K562 (cell line): ENCODE measurements around the gene VLDLR. TPM values are rescaled to one million over a fixed set of nuclear protein-coding genes. Genes with fewer than 3 reads are reported as not detected.

Source experiments
- ATAC-seq: fragments of 200-7000 bp; cut with Tn5 transposase; 3 replicates; pipeline ENCODE4 v1.9.1; 2020; ENCODE audit warnings: moderate library complexity
- BruUV-seq: library from RNA; stranded (reverse); fragments of 400-500 nt; replicated peaks from 2 replicates; lab custom pipeline; 2021; lab: Mats Ljungman, UMichigan
- CTCF ChIA-PET: fragments of 300-600 bp; formaldehyde crosslinking; extraction: SDS; loops from one replicate; lab custom pipeline; 2021; ENCODE audit warnings: low intra/inter-chr PET ratio; lab: Yijun Ruan, JAX
- POLR2A ChIA-PET: fragments of 300-600, 350-650 bp; sonication (Branson Sonifier 250); formaldehyde crosslinking; extraction: SDS; loops from one replicate; lab custom pipeline; 2021; ENCODE audit warnings: antibody characterized with exemption, inconsistent platforms; lab: Yijun Ruan, JAX
- DNase-seq, 4 experiments: peaks; one replicate each; pipeline versions ENCODE4 v3.0.0 to v3.0.0-alpha.2; 2011 to 2018; ENCODE audit warnings: low spot score in 3 of 4, mixed read lengths in 3 of 4; ENCODE audit errors: extremely low read depth in 1 of 4
- FAIRE-seq: peaks from 2 replicates; lab custom pipeline; 2011; peaks lifted over from hg19 to GRCh38; lab: Jason Lieb, UNC
- H2AFZ ChIP-seq: 2 replicates; pipeline ENCODE4 v1.6.0; 2011; ENCODE audit warnings: low read depth, low read length, control low read depth, inconsistent platforms
- H3K27ac ChIP-seq: fragments of 200-600 bp; 3 replicates; pipeline ENCODE4 v1.8.0; 2011; ENCODE audit warnings: low read depth, mild to moderate bottlenecking, control low read depth, inconsistent platforms, low read length, moderate library complexity, mixed read lengths; ENCODE audit errors: extremely low read depth
- H3K27me3 ChIP-seq, 2 experiments: fragments of 300-600 bp in 1 of 2; 2 replicates in 1 of 2; 3 replicates in 1 of 2; pipeline versions ENCODE4 v1.6.0 to v1.8.0; 2011; ENCODE audit warnings: inconsistent platforms in 2 of 2, low read length in 2 of 2, mild to moderate bottlenecking in 1 of 2, mixed read lengths in 1 of 2, moderate library complexity in 1 of 2; ENCODE audit not compliant: control insufficient read depth in 2 of 2, insufficient read depth in 2 of 2
- H3K36me3 ChIP-seq: fragments of 300-600 bp; 3 replicates; pipeline ENCODE4 v1.8.0; 2011; ENCODE audit warnings: mild to moderate bottlenecking, low read length, inconsistent platforms; ENCODE audit not compliant: control insufficient read depth, insufficient read depth
- H3K4me1 ChIP-seq, 2 experiments: fragments of 200-600 bp in 1 of 2; replicated peaks in 1 of 2; 2 replicates in 1 of 2; 3 replicates in 1 of 2; pipeline versions ENCODE4 v1.5.1 to v1.8.0; 2011; ENCODE audit warnings: inconsistent platforms in 2 of 2, low read length in 2 of 2, mild to moderate bottlenecking in 1 of 2, mixed read lengths in 1 of 2, moderate library complexity in 1 of 2; ENCODE audit not compliant: control insufficient read depth in 2 of 2, insufficient read depth in 2 of 2
- H3K4me2 ChIP-seq: 2 replicates; pipeline ENCODE4 v1.6.1; 2011; ENCODE audit warnings: low read length, control low read depth, inconsistent platforms, mixed read lengths; ENCODE audit not compliant: insufficient read depth
- H3K4me3 ChIP-seq: fragments of 200-600 bp; sonication (generic), shearing (Covaris generic); 2 replicates; pipeline ENCODE4 v1.5.1; 2016; ENCODE audit warnings: control low read depth, inconsistent platforms
- H3K79me2 ChIP-seq: fragments of 200-600 bp; 3 replicates; pipeline ENCODE4 v1.8.0; 2011; ENCODE audit warnings: low read length, inconsistent platforms; ENCODE audit not compliant: control insufficient read depth, insufficient read depth
- H3K9ac ChIP-seq, 2 experiments: 2 replicates each; pipeline versions ENCODE4 v1.6.0 to v1.6.1; 2011; ENCODE audit warnings: low read depth in 2 of 2, low read length in 2 of 2, control low read depth in 1 of 2, inconsistent platforms in 1 of 2, mild to moderate bottlenecking in 1 of 2, mixed read lengths in 1 of 2; ENCODE audit not compliant: insufficient read depth in 1 of 2
- H3K9me1 ChIP-seq: one replicate; pipeline ENCODE4 v1.6.0; 2011; ENCODE audit warnings: inconsistent platforms, mild to moderate bottlenecking, low read length, moderate library complexity; ENCODE audit not compliant: control insufficient read depth, insufficient read depth
- H3K9me3 ChIP-seq: replicated peaks from 2 replicates; pipeline ENCODE4 v1.5.1; 2011; ENCODE audit warnings: low read depth, low read length, inconsistent platforms; ENCODE audit not compliant: control insufficient read depth, insufficient read depth
- H4K20me1 ChIP-seq: replicated peaks from 2 replicates; pipeline ENCODE4 v1.6.1; 2011; ENCODE audit warnings: low read length, inconsistent platforms, mixed read lengths; ENCODE audit not compliant: control insufficient read depth, insufficient read depth
- CXXC5 ChIP-seq: fragments of 250-450 bp; sonication (Bioruptor Pico); IDR thresholded peaks from 2 replicates; pipeline ENCODE4 v1.8.0; 2022; ENCODE audit warnings: inconsistent platforms, mild to moderate bottlenecking, moderate library complexity
- ILK ChIP-seq: fragments of 450-650 bp; IDR thresholded peaks from 2 replicates; pipeline ENCODE4 v1.6.1; 2016; ENCODE audit warnings: missing genetic modification characterization, low read depth, mild to moderate bottlenecking, missing compliant biosample characterization, moderate library complexity, borderline replicate concordance
- IRF1 ChIP-seq: sonication (generic); formaldehyde crosslinking; IDR thresholded peaks from 2 replicates; pipeline ENCODE4 v1.8.0; 2022; ENCODE audit warnings: missing genetic modification reagents, mild to moderate bottlenecking, borderline replicate concordance
- NUFIP1 ChIP-seq: fragments of 450-650 bp; IDR thresholded peaks from 2 replicates; pipeline ENCODE4 v1.6.1; 2018; ENCODE audit not compliant: partially characterized antibody
- SRSF7 ChIP-seq: fragments of 200-400 bp; formaldehyde crosslinking; optimal IDR thresholded peaks from 2 replicates; pipeline ENCODE3; 2017; ENCODE audit warnings: mild to moderate bottlenecking, low read depth, low read length
- TSHZ1 ChIP-seq: fragments of 250-450 bp; sonication (Bioruptor Pico); IDR thresholded peaks from 2 replicates; pipeline ENCODE4 v1.4.0; 2020; ENCODE audit warnings: mild to moderate bottlenecking, moderate library complexity
- ZNF165 ChIP-seq: fragments of 250-450 bp; sonication (Bioruptor Pico); IDR thresholded peaks from 2 replicates; pipeline ENCODE4 v1.4.0; 2020; ENCODE audit warnings: borderline replicate concordance
- ZNF395 ChIP-seq: fragments of 200-800 bp; sonication (Bioruptor generic); IDR thresholded peaks from 2 replicates; pipeline ENCODE4 v1.6.1; 2017; ENCODE audit warnings: missing genetic modification characterization, missing compliant biosample characterization
- WGBS: fragments of 100-300 bp; shearing (Covaris generic); methylation state at CpG from one replicate; pipeline ENCODE4 v1.1.6; 2016; ENCODE audit warnings: low coverage, mixed read lengths; ENCODE audit not compliant: insufficient coverage; ENCODE audit errors: missing lambda C conversion rate; 5-methylcytosine and 5-hydroxymethylcytosine counted together
- in situ Hi-C: fragments of 300-500 bp; cut with MboI; formaldehyde crosslinking; loops from 4 replicates; pipeline ENCODE4 v1.15.0; 2018; ENCODE audit warnings: inconsistent platforms, mixed read lengths
- intact Hi-C: fragments of 100-400 bp; cut with micrococcal nuclease; formaldehyde crosslinking; loops from 2 replicates; pipeline ENCODE4 v1.14.2; 2022
- polyA plus RNA-seq, 8 experiments: library from polyadenylated mRNA; depleted of rRNA in 4 of 8; stranded (reverse) in 5 of 8; unstranded in 3 of 8; fragments of >200 nt; fragmentation: Nextera tagmentation in 2 of 8; fragmentation: Illumina TruSeq in 1 of 8; extraction: Ambion mirVana in 2 of 8; extraction: Trizol in 1 of 8; gene quantifications; 2 replicates each; pipeline versions ENCODE4 v1.2.1 to v1.2.3, GENCODE V29; 2011 to 2014; ENCODE audit warnings: inconsistent platforms in 1 of 8, missing spikeins in 1 of 8
- total RNA-seq, 7 experiments: library from RNA; depleted of rRNA in 6 of 7; stranded (reverse); fragments of >200 nt in 6 of 7; fragmentation: Illumina TruSeq in 2 of 7; extraction: Trizol in 2 of 7; gene quantifications; 2 replicates each; pipeline versions ENCODE4 v1.2.1 to v1.2.3, GENCODE V29; 2011 to 2021; ENCODE audit warnings: low replicate concordance in 1 of 7

VLDLR gene
- total and polyA plus RNA-seq, 9 of the 15 experiments (the other 6 are each of a cell fraction or from before 2014, with no cell fraction given), result 0.03 to 0.58 (median 0.08) TPM

GRCh38 chr9:2638871-2639673 is 17.5 kb downstream of the VLDLR start:
- DNase-seq, result no peak
- Histone ChIP-seq H3K4me3 (no peak overlapping the region), H3K4me1 (no peaks in the 10 kb centered on the region), H3K36me3 (no peaks in the 10 kb centered on the region), H4K20me1 (no peaks in the 10 kb centered on the region), H3K9me1 (no peaks in the 10 kb centered on the region), H3K9ac (no peak overlapping the region), H3K9me3 (no peaks in the 10 kb centered on the region), H3K4me2 (no peak overlapping the region), H3K79me2 (no peaks in the 10 kb centered on the region), H3K27me3 (peaks cover 0 to 6% of the 10 kb centered on the region in 2 experiments; a peak in 1 of 5 replicates), H3K27ac (no peak overlapping the region), H2AFZ (no peak overlapping the region)
- ChIA-PET CTCF (no interaction called here), POLR2A (interaction anchor here (0.6 kb wide), 1 partner anchor 17 kb away, joined by 4 read pairs; no protein-coding TSS in a partner anchor)
- no peak for TF ChIP-seq SRSF7
- no TSS peak for BruUV-seq
- intact Hi-C loops, result no loop called here
- WGBS, result 9% methylated on average over 3 of the region's 3 CpGs
- FAIRE-seq, result no peak
- in situ Hi-C loops, result no loop called here
- no peak for ATAC-seq

- Histone ChIP-seq H4K20me1 (no peaks in the 10 kb centered on the region), H3K9me1 (no peaks in the 10 kb centered on the region), H3K4me3 (no peak overlapping the region), H2AFZ (no peak overlapping the region), H3K9ac (no peak overlapping the region), H3K9me3 (no peaks in the 10 kb centered on the region), H3K36me3 (no peaks in the 10 kb centered on the region), H3K4me2 (no peak overlapping the region), H3K4me1 (no peaks in the 10 kb centered on the region), H3K27me3 (peaks cover 0 to 6% of the 10 kb centered on the region in 2 experiments; a peak in 1 of 5 replicates), H3K27ac (no peak overlapping the region), H3K79me2 (no peaks in the 10 kb centered on the region)
- DNase-seq, result no peak
- no TSS peak for BruUV-seq
- intact Hi-C loops (no loop called here), in situ Hi-C loops (no loop called here)
- ChIA-PET POLR2A (no interaction called here), CTCF (no interaction called here)
- WGBS, result 10% methylated on average over 7 of the region's 7 CpGs
- ATAC-seq, result no peak
- FAIRE-seq, result no peak
- no peak for TF ChIP-seq TSHZ1 (CRISPR knock-in tag)
- TF ChIP-seq IRF1 (CRISPR knock-in tag), result no peak
- TF ChIP-seq CXXC5 (CRISPR knock-in tag), result no peak
- TF ChIP-seq ZNF165, result no peak
- no peak for TF ChIP-seq ZNF395
- TF ChIP-seq ILK, result no peak
- no peak for TF ChIP-seq NUFIP1
Measured at GRCh38 chr9:2639786-2640185, 18.2 kb downstream of the VLDLR start.
